Activated naive CD4-positive, alpha-beta T cell treated with anti-CD3 and anti-CD28 coated beads for 36 hours (primary cell): ENCODE measurements around the gene TWSG1. TPM values are rescaled to one million over a fixed set of nuclear protein-coding genes. Genes with fewer than 3 reads are reported as not detected.

ENCODE experiments used
- CTCF ChIA-PET: fragments of 350-600 bp; sonication (Branson Sonifier 250); formaldehyde crosslinking; loops from one replicate; lab custom pipeline; 2021; ENCODE audit warnings: antibody characterized with exemption; lab: Charles Lee
- DNase-seq: peaks from one replicate; pipeline ENCODE4 v3.0.0-alpha.2; 2020
- H3K27ac Mint-ChIP-seq: one replicate; pipeline ENCODE4 v1.8.0; 2021; ENCODE audit warnings: mild to moderate bottlenecking, mixed read lengths
- H3K27me3 Mint-ChIP-seq: one replicate; pipeline ENCODE4 v1.8.0; 2021; ENCODE audit warnings: low read depth, mixed read lengths
- H3K36me3 Mint-ChIP-seq: one replicate; pipeline ENCODE4 v1.8.0; 2021; ENCODE audit warnings: low read depth, mixed read lengths
- H3K4me1 Mint-ChIP-seq: one replicate; pipeline ENCODE4 v1.8.0; 2021; ENCODE audit warnings: low read depth, mixed read lengths
- H3K4me3 Mint-ChIP-seq: one replicate; pipeline ENCODE4 v1.8.0; 2021; ENCODE audit warnings: mild to moderate bottlenecking, moderate library complexity, mixed read lengths
- H3K9me3 Mint-ChIP-seq: one replicate; pipeline ENCODE4 v1.8.0; 2021; ENCODE audit warnings: mixed read lengths
- intact Hi-C: fragments of 100-400 bp; cut with micrococcal nuclease; formaldehyde crosslinking; loops from one replicate; pipeline ENCODE4 v1.15.1; 2023
- total RNA-seq, 2 experiments: library from RNA; stranded (reverse); gene quantifications; one replicate each; pipeline ENCODE4 v1.2.3, GENCODE V29; 2021

The TWSG1 gene
- total RNA-seq, 2 experiments from 2014 or later = 4.9 to 5.6 TPM

- no peak for DNase-seq
- Mint-ChIP-seq H3K27me3 (peaks cover 6% of the 10 kb centered on the region), H3K36me3 (peaks cover 1% of the 10 kb centered on the region), H3K9me3 (peaks cover 4% of the 10 kb centered on the region), H3K4me1 (no peaks in the 10 kb centered on the region), H3K4me3 (no peak overlapping the region), H3K27ac (no peak overlapping the region)
- CTCF ChIA-PET = no interaction called here
- intact Hi-C loops = no loop called here
Measured at GRCh38 chr18:9321736-9322135, 12.8 kb upstream of the TWSG1 start.

- CTCF ChIA-PET = no interaction called here
- peaks cover 6% of the 10 kb centered on the region for H3K27me3 Mint-ChIP-seq
- no peak overlapping the region for H3K4me3 Mint-ChIP-seq
- no peak overlapping the region for H3K27ac Mint-ChIP-seq
- DNase-seq = no peak
- peaks cover 1% of the 10 kb centered on the region for H3K36me3 Mint-ChIP-seq
- H3K9me3 Mint-ChIP-seq = peaks cover 4% of the 10 kb centered on the region
- intact Hi-C loops = no loop called here
- H3K4me1 Mint-ChIP-seq = no peaks in the 10 kb centered on the region
Measured at GRCh38 chr18:9322744-9323143, 11.8 kb upstream of the TWSG1 start.

DNA sequence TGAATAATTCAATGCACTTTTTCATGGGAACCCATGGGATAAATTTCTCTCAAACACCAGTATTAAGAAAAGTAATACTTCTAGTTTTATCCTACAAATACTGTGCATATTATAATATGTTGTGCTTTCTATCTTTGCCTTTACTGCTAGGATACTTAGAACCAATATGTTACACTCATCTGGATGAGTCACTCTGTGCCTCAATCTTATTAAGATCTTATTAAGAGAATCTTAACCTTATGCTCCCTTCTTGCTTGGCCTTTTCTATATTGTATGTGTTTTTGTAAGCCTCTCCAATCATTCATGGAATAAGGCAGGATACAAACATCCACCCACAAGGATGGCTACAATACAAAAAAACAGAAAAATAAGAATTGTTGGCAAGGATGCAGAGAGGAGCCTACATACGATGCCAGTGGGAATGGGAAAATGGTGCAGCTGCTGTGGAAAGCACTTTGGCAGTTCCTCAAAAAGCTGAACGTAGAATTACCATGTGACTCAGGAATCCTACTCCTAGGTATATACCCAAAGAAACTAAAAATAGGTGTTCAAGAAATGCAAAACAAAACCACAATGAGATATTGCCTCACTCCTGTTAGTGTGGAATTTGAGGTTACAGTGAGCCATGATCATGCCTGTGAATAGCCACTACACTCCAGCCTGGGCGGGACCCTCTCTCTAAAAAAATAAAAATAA lies 10.7 kb upstream of the TWSG1 start:
- intact Hi-C loops = no loop called here
- no peak for DNase-seq
- Mint-ChIP-seq H3K4me1 (no peaks in the 10 kb centered on the region), H3K36me3 (peaks cover 1% of the 10 kb centered on the region), H3K27me3 (peaks cover 6% of the 10 kb centered on the region), H3K4me3 (no peak overlapping the region), H3K9me3 (peaks cover 8% of the 10 kb centered on the region), H3K27ac (no peak overlapping the region)
- CTCF ChIA-PET = no interaction called here

GRCh38 chr18:9325716-9326115 lies 8.9 kb upstream of the TWSG1 start:
- no peak overlapping the region for H3K27ac Mint-ChIP-seq
- H3K4me1 Mint-ChIP-seq = no peaks in the 10 kb centered on the region
- CTCF ChIA-PET = interaction anchor here (0.6 kb wide), 1 partner anchor 161 kb away, joined by 3 read pairs; no protein-coding TSS in a partner anchor
- H3K9me3 Mint-ChIP-seq = peaks cover 4% of the 10 kb centered on the region
- DNase-seq = no peak
- H3K4me3 Mint-ChIP-seq = no peak overlapping the region
- no peaks in the 10 kb centered on the region for H3K36me3 Mint-ChIP-seq
- intact Hi-C loops = no loop called here
- H3K27me3 Mint-ChIP-seq = peaks cover 6% of the 10 kb centered on the region

DNA sequence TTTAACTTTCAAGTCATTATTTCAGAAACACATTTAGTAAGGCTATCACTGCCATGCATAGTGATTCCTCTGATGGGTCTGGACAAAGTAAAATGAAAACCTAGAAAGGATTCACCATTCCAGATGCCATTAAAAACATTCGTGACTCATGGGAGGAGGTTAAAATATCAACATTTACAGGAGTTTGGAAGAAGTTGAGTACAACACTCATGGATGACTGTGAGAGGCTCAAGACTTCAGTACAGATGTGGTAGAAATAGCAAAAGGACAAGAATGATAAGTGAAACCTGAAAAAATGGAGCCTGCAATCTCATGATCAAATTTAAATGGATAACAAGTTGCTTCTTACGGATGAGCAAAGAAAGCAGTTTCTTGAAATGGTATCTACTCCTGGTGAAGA lies 5.8 kb upstream of the TWSG1 start:
- H3K9me3 Mint-ChIP-seq = peaks cover 4% of the 10 kb centered on the region
- no peak overlapping the region for H3K27ac Mint-ChIP-seq
- no peaks in the 10 kb centered on the region for H3K36me3 Mint-ChIP-seq
- DNase-seq = no peak
- CTCF ChIA-PET = no interaction called here
- no peak overlapping the region for H3K4me3 Mint-ChIP-seq
- intact Hi-C loops = no loop called here
- H3K4me1 Mint-ChIP-seq = no peaks in the 10 kb centered on the region
- peaks cover under 1% of the 10 kb centered on the region for H3K27me3 Mint-ChIP-seq

DNA sequence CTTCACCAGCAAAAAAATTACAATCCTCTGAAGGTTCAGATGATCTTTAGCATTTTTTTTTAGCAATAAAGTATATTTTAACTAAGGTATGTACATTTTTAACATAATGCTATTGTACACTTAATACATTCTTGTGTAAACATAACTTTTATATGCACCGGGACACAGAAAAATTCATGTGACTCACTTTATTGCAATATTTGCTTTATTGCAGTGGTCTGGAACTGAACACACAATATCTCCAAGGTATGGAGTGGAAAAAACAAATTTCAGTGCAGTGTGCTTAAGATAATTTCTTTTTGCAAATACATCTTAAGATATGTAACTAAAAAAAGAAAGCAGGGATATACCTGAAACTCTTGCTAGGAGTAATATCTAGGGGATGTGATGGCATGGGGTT lies 5.1 kb upstream of the TWSG1 start:
- Mint-ChIP-seq H3K9me3 (peaks cover 4% of the 10 kb centered on the region), H3K36me3 (no peaks in the 10 kb centered on the region), H3K27me3 (peaks cover 2% of the 10 kb centered on the region), H3K4me3 (no peak overlapping the region), H3K27ac (no peak overlapping the region), H3K4me1 (no peaks in the 10 kb centered on the region)
- no peak for DNase-seq
- CTCF ChIA-PET = no interaction called here
- intact Hi-C loops = no loop called here

GRCh38 chr18:9330419-9330818 lies 4.2 kb upstream of the TWSG1 start:
- H3K4me3 Mint-ChIP-seq = no peak overlapping the region
- intact Hi-C loops = loop anchor here (5.0 kb wide), 1 partner anchor 723 kb away; the partner anchor contains the start of gene RAB12
- CTCF ChIA-PET = no interaction called here
- peaks cover 3% of the 10 kb centered on the region for H3K4me1 Mint-ChIP-seq
- DNase-seq = no peak
- peaks cover 2% of the 10 kb centered on the region for H3K27me3 Mint-ChIP-seq
- no peak overlapping the region for H3K27ac Mint-ChIP-seq
- peaks cover 4% of the 10 kb centered on the region for H3K9me3 Mint-ChIP-seq
- no peaks in the 10 kb centered on the region for H3K36me3 Mint-ChIP-seq

GRCh38 chr18:9333441-9334328 lies 888 bp upstream of the TWSG1 start:
- peaks cover 1% of the 10 kb centered on the region for H3K9me3 Mint-ChIP-seq
- H3K27ac Mint-ChIP-seq = no peak overlapping the region
- CTCF ChIA-PET = interaction anchor here (0.6 to 2.0 kb wide), 7 partner anchors 23 to 340 kb away, joined by 3 to 7 read pairs (median 4); no protein-coding TSS in a partner anchor
- peak overlapping the region; percentile 79 for H3K4me3 Mint-ChIP-seq
- no peak for DNase-seq
- H3K27me3 Mint-ChIP-seq = peaks cover 2% of the 10 kb centered on the region
- intact Hi-C loops = loop anchor here (1.0 to 5.0 kb wide), 13 partner anchors 71 to 726 kb away; partner anchors contain the start of genes ANKRD12, MTCL1, NDUFV2 and RAB12
- no peaks in the 10 kb centered on the region for H3K36me3 Mint-ChIP-seq
- peaks cover 13% of the 10 kb centered on the region for H3K4me1 Mint-ChIP-seq

DNA sequence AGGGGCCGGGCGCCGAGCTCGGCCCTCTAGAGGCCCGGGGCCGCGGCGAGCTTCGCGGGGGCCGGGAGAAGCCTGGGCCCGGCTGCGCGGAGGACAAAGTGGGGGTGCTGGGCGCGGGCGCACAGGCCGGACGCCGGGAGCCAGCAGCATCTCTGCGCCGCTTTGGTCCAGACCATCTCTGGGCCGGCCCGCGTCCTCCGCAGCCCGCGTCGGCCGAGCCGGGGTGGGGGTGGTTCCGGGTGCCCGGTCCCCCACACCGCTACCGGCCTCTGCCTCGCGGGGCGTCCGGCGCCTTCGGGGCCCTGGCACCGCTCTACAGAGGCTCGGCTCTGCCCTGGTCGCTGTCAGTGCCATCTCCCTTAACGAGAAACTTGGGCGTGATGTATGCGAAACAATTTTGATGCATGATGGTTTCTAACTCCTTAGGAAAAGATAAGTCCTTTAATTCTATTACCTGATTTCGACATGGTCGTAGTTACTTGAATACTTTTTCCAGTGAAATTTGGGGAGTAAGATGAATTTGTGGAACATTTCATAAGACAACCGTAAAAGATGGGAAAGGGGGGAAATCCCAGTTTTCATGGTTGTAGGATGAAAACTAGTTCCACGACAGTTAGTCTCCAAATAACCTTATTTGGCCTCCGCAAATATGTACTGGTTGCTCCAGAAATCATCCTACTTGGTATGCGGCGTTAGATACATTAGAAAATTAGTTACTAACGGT lies 562 bp downstream of the TWSG1 start:
- H3K27me3 Mint-ChIP-seq = peaks cover 2% of the 10 kb centered on the region
- no peak overlapping the region for H3K27ac Mint-ChIP-seq
- CTCF ChIA-PET = interaction anchor here (0.6 to 2.0 kb wide), 2 partner anchors 182 to 416 kb away, joined by 3 to 7 read pairs; no protein-coding TSS in a partner anchor
- no peaks in the 10 kb centered on the region for H3K9me3 Mint-ChIP-seq
- intact Hi-C loops = loop anchor here (1.0 to 5.0 kb wide), 14 partner anchors 70 to 1192 kb away; partner anchors contain the start of genes ANKRD12, MTCL1, NAPG and NDUFV2
- DNase-seq = peak; percentile 37
- no peaks in the 10 kb centered on the region for H3K36me3 Mint-ChIP-seq
- peaks cover 13% of the 10 kb centered on the region for H3K4me1 Mint-ChIP-seq
- H3K4me3 Mint-ChIP-seq = peak overlapping the region; percentile 79

DNA sequence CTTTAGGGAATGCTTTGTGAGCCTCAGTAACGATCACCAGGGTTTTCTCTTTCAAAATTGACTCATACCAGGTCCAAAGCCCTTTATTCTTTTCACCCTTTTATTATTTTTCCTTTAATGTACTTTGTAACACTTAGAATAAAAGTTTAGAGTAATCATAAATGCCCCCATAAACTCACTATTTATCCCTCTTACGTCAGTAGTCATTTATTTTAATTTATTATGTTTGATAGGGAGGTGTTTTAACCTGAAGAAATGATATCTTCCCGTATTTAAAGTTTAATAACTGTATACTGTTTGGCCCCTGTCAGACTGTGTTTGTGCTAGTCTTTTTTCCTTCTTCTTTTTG lies 1.1 kb downstream of the TWSG1 start:
- CTCF ChIA-PET = no interaction called here
- H3K27ac Mint-ChIP-seq = no peak overlapping the region
- H3K36me3 Mint-ChIP-seq = peaks cover 2% of the 10 kb centered on the region
- H3K9me3 Mint-ChIP-seq = no peaks in the 10 kb centered on the region
- intact Hi-C loops = loop anchor here (2.0 to 5.0 kb wide), 8 partner anchors 69 to 1192 kb away; partner anchors contain the start of genes MTCL1 and NAPG
- DNase-seq = no peak
- H3K4me1 Mint-ChIP-seq = peaks cover 13% of the 10 kb centered on the region
- peaks cover 2% of the 10 kb centered on the region for H3K27me3 Mint-ChIP-seq
- peak overlapping the region; percentile 76 for H3K4me3 Mint-ChIP-seq

DNA sequence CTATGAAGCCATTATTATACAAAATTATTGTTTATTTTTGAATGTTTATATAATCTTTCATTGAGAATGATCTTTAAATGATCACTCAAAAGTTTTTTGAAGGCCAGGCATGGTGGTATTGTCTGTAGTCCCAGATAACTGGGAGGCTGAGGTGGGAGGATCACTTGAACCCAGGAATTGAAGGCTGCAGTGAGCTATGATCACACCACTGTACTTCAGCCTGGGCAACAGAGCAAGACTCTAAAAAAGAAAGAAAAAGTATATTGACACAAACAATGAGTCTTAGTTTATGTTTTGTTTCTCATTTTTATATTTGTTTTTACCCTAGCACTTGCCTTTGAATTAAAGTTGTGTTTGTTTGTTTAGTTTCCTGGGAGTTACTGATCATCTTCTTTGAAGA lies 2.3 kb downstream of the TWSG1 start:
- no peak overlapping the region for H3K4me3 Mint-ChIP-seq
- no peaks in the 10 kb centered on the region for H3K9me3 Mint-ChIP-seq
- peaks cover 2% of the 10 kb centered on the region for H3K27me3 Mint-ChIP-seq
- no peak for DNase-seq
- no peak overlapping the region for H3K27ac Mint-ChIP-seq
- CTCF ChIA-PET = interaction anchor here (0.7 to 1.1 kb wide), 2 partner anchors 9 to 67 kb away, joined by 4 read pairs; no protein-coding TSS in a partner anchor
- H3K36me3 Mint-ChIP-seq = peaks cover 3% of the 10 kb centered on the region
- intact Hi-C loops = loop anchor here (5.0 kb wide), 1 partner anchor 1190 kb away; the partner anchor contains the start of gene NAPG
- peaks cover 13% of the 10 kb centered on the region for H3K4me1 Mint-ChIP-seq
